HepG2 (cell line): ENCODE measurements around the gene IWS1. TPM values are rescaled to one million over a fixed set of nuclear protein-coding genes. Genes with fewer than 3 reads are reported as not detected.
A peak's percentile ranks its signal among the peaks of the same experiment; 100 is the strongest.

Experiments
- ATAC-seq: fragments of 200-7000 bp; cut with Tn5 transposase; 3 replicates; pipeline ENCODE4 v1.9.1; 2020; ENCODE audit warnings: mild to moderate bottlenecking, moderate library complexity
- BruUV-seq: library from RNA; stranded (reverse); fragments of 400-500 nt; replicated peaks from 2 replicates; lab custom pipeline; 2021; lab: Mats Ljungman, UMichigan
- CTCF ChIA-PET: fragments of 300-600 bp; formaldehyde crosslinking; extraction: SDS; loops from one replicate; lab custom pipeline; 2021; ENCODE audit warnings: low total read pairs, inconsistent platforms, low intra/inter-chr PET ratio; lab: Yijun Ruan, JAX
- POLR2A ChIA-PET: fragments of 350-600 bp; sonication (Branson Sonifier 250); formaldehyde crosslinking; loops from one replicate; lab custom pipeline; 2020; ENCODE audit warnings: antibody characterized with exemption, inconsistent platforms; lab: Yijun Ruan, JAX
- DNase-seq: peaks from one replicate; pipeline ENCODE4 v3.0.0-alpha.2; 2015; ENCODE audit warnings: low spot score
- FAIRE-seq: peaks from 3 replicates; lab custom pipeline; 2011; peaks lifted over from hg19 to GRCh38; lab: Jason Lieb, UNC
- H2AFZ ChIP-seq: one replicate; pipeline ENCODE4 v1.6.1; 2011; ENCODE audit warnings: low read length, inconsistent platforms
- H3K27ac ChIP-seq: fragments of 300-600 bp; 3 replicates; pipeline ENCODE4 v1.8.0; 2011; ENCODE audit warnings: mixed run types, mild to moderate bottlenecking, mixed read lengths, low read length, inconsistent platforms; ENCODE audit not compliant: insufficient read depth; ENCODE audit errors: extremely low read length
- H3K27me3 ChIP-seq, 2 experiments: fragments of 200-600 bp in 1 of 2; 2 replicates in 1 of 2; 3 replicates in 1 of 2; pipeline versions ENCODE4 v1.6.0 to v1.8.0; 2011; ENCODE audit warnings: low read length in 2 of 2, mild to moderate bottlenecking in 2 of 2, moderate library complexity in 2 of 2, inconsistent platforms in 1 of 2; ENCODE audit not compliant: insufficient read depth in 2 of 2, control insufficient read depth in 1 of 2
- H3K36me3 ChIP-seq, 2 experiments: fragments of 200-600 bp in 1 of 2; replicated peaks in 1 of 2; 2 replicates in 1 of 2; 3 replicates in 1 of 2; pipeline versions ENCODE4 v1.5.1 to v1.8.0; 2011; ENCODE audit warnings: low read length in 2 of 2, inconsistent platforms in 1 of 2; ENCODE audit not compliant: insufficient read depth in 2 of 2, control insufficient read depth in 1 of 2
- H3K4me1 ChIP-seq: 2 replicates; pipeline ENCODE4 v1.5.1; 2012; ENCODE audit warnings: low read length, inconsistent platforms; ENCODE audit not compliant: insufficient read depth
- H3K4me2 ChIP-seq: 2 replicates; pipeline ENCODE4 v1.6.0; 2011; ENCODE audit warnings: low read depth, low read length, inconsistent platforms
- H3K4me3 ChIP-seq, 3 experiments: fragments of 200-600 bp in 1 of 3; sonication (generic), shearing (Covaris generic) in 1 of 3; replicated peaks in 1 of 3; 2 replicates each; pipeline ENCODE4 v1.5.1; 2011 to 2016; ENCODE audit warnings: low read length in 3 of 3, inconsistent platforms in 2 of 3, low read depth in 2 of 3, mild to moderate bottlenecking in 2 of 3, control low read depth in 1 of 3, mixed read lengths in 1 of 3; ENCODE audit not compliant: insufficient read depth in 1 of 3
- H3K79me2 ChIP-seq: one replicate; pipeline ENCODE4 v1.6.1; 2011; ENCODE audit warnings: low read length, inconsistent platforms; ENCODE audit not compliant: insufficient read depth
- H3K9ac ChIP-seq: 2 replicates; pipeline ENCODE4 v1.6.0; 2011; ENCODE audit warnings: mild to moderate bottlenecking, low read depth, low read length, inconsistent platforms; ENCODE audit not compliant: insufficient read depth
- H3K9me3 ChIP-seq: 2 replicates; pipeline ENCODE4 v1.5.1; 2012; ENCODE audit warnings: mild to moderate bottlenecking, low read length
- H4K20me1 ChIP-seq: 2 replicates; pipeline ENCODE4 v1.6.0; 2011; ENCODE audit warnings: inconsistent platforms, mild to moderate bottlenecking, low read length, moderate library complexity; ENCODE audit not compliant: insufficient read depth
- POLR2A ChIP-seq, 2 experiments: IDR thresholded peaks; 2 replicates each; pipeline ENCODE4 v1.6.1; 2011; ENCODE audit warnings: low read depth in 2 of 2, low read length in 2 of 2, mild to moderate bottlenecking in 1 of 2, moderate library complexity in 1 of 2; ENCODE audit not compliant: insufficient read depth in 1 of 2
- POLR2G ChIP-seq: fragments of 200-400 bp; formaldehyde crosslinking; IDR thresholded peaks from 2 replicates; pipeline ENCODE4 v1.6.1; 2018; ENCODE audit warnings: mild to moderate bottlenecking, low read depth, low read length, moderate library complexity
- RBM22 ChIP-seq: fragments of 200-400 bp; formaldehyde crosslinking; optimal IDR thresholded peaks from 2 replicates; pipeline ENCODE3; 2017; ENCODE audit warnings: mild to moderate bottlenecking, low read length, moderate library complexity
- ZFP91 ChIP-seq: sonication (generic); formaldehyde crosslinking; IDR thresholded peaks from 2 replicates; pipeline ENCODE4 v1.9.0; 2022; ENCODE audit warnings: missing genetic modification reagents, mild to moderate bottlenecking, borderline replicate concordance
- WGBS: methylation state at CpG from one replicate; pipeline ENCODE4 v1.1.6; 2017; ENCODE audit warnings: low lambda C conversion rate; 5-methylcytosine and 5-hydroxymethylcytosine counted together
- in situ Hi-C: cut with HindIII; loops from 2 replicates; pipeline ENCODE4 v1.10.0; 2017; ENCODE audit warnings: low pct_unique_long_range_greater_than_20kb; ENCODE audit not compliant: extremely low pct_ligation_motif_present
- intact Hi-C: fragments of 100-400 bp; cut with micrococcal nuclease; formaldehyde crosslinking; loops from one replicate; pipeline ENCODE4 v1.10.0; 2022; ENCODE audit not compliant: unreplicated experiment
- polyA plus RNA-seq, 8 experiments: library from polyadenylated mRNA; depleted of rRNA in 3 of 8; stranded (reverse) in 7 of 8; unstranded in 1 of 8; fragments of >200 nt; fragmentation: Illumina TruSeq in 4 of 8; extraction: Trizol in 4 of 8; gene quantifications; 2 replicates each; pipeline versions ENCODE4 v1.2.1 to v1.2.3, GENCODE V29; 2011 to 2016; ENCODE audit warnings: low read depth in 4 of 8, missing spikeins in 1 of 8, mixed read lengths in 1 of 8; ENCODE audit not compliant: insufficient read depth in 1 of 8
- total RNA-seq, 5 experiments: library from RNA; depleted of rRNA; stranded (reverse); fragments of >200 nt; fragmentation: Illumina TruSeq; extraction: Trizol; gene quantifications; 2 replicates each; pipeline ENCODE4 v1.2.3, GENCODE V29; 2016; ENCODE audit warnings: low read depth in 1 of 5

The IWS1 gene
- total and polyA plus RNA-seq, 2 of the 13 experiments (the other 11 are each of a cell fraction or from before 2014, with no cell fraction given) = 28.9 to 62.3 TPM

DNA sequence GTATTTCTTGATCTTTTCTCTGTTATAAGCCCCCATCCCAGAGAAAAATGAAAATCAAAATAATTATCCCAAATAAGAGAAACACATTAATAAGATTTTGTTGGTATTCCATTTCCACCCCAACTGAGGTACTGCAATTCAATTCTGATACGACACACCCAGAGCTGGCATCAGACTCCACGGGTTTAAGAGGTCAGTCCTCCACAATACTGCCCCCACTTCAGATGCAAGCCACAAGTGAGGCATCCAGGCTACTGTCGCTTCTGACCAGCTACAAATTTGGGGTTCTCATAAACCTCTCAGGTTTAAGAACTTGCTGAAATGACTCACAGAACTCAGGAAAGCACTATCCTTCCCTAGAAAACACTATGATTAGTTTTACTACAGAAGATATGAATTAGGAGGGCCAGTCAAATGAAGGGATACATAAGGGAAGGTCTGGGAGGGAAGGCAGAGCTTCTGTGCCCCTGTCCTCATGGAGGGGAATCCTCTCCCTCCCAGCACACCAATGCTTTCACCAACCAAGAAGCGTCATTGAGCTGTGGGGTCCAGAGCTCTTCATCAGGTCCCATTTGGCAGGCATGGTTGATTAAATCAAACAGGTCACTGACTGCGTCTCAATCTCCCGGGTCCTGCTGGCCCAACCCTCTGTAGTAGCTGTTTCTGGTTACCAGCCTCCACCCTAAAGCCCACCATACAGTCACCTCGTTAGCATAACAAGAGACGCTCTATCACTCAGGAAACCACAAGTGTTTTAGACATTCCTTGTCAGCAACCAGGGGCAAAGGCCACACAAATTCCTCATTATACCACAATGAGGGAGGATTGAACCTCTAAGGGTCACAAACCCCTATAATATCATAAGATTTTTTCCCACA is 46.2 kb downstream of the IWS1 start:
- H3K79me2 ChIP-seq = no peaks in the 10 kb centered on the region
- no peak for FAIRE-seq
- ATAC-seq = peak; percentile 48; the same call in 2 of the 3 replicates
- intact Hi-C loops = loop anchor here (1.0 kb wide), 4 partner anchors 27 to 282 kb away; no protein-coding TSS in a partner anchor
- H4K20me1 ChIP-seq = no peaks in the 10 kb centered on the region
- BruUV-seq = no TSS peak
- TF ChIP-seq ZFP91 (no peak), POLR2G (0 out of 2 replicates have a peak, but pooled peaks have one; percentile 34), POLR2A (IDR thresholded peaks at IDR 0.05; ENCODE audit: insufficient read depth in 1 of 2, low read depth in 2 of 2, low read length in 2 of 2) (0 out of 4 replicates have a peak, but pooled peaks of 1 of the 2 experiments have one; percentile 17), RBM22 (peak; percentile 97)
- CTCF ChIA-PET = interaction anchor here (1.1 to 3.8 kb wide), 6 partner anchors 26 to 283 kb away, joined by 3 to 54 read pairs (median 10); no protein-coding TSS in a partner anchor
- POLR2A ChIA-PET = interaction anchor here (0.9 to 2.7 kb wide), 6 partner anchors 25 to 283 kb away, joined by 3 to 17 read pairs (median 4); partner anchors contain the start of gene IWS1
- no peaks in the 10 kb centered on the region for H3K9me3 ChIP-seq
- peak overlapping the region; percentile 11 for H3K27ac ChIP-seq
- H3K9ac ChIP-seq = no peak overlapping the region
- no peak overlapping the region for H3K4me2 ChIP-seq
- H3K4me3 ChIP-seq = no peak overlapping the region
- H3K4me1 ChIP-seq = peaks cover 19% of the 10 kb centered on the region; the same call in 1 of the 2 replicates
- DNase-seq = no peak
- in situ Hi-C loops = loop anchor here (5.0 kb wide), 1 partner anchor 283 kb away; no protein-coding TSS in a partner anchor
- 80% methylated on average over 8 of the region's 8 CpGs for WGBS
- H3K27me3 ChIP-seq = no peaks in the 10 kb centered on the region
- peaks cover 9 to 48% of the 10 kb centered on the region in 2 experiments for H3K36me3 ChIP-seq
- no peak overlapping the region for H2AFZ ChIP-seq
